Tibial artery (tissue), 4 donors: Measurements from ENCODE around the gene CFAP157.

Experiments used
- DNase-seq, 2 donors: peaks; one replicate each; pipeline ENCODE4 v3.0.0-alpha.2; 2019
- H3K27ac ChIP-seq, 2 donors: fragments of 200-600 bp; sonication (generic) in 1 of 2; 1 replicate in 1 of 2; 2 replicates in 1 of 2; pipeline ENCODE4 v1.5.1; 2018 to 2019; ENCODE audit warnings: mild to moderate bottlenecking in 1 of 2
- H3K27me3 ChIP-seq, 2 donors: fragments of 200-600 bp; sonication (generic) in 1 of 2; one replicate each; pipeline versions ENCODE4 v1.5.1 to v1.6.0; 2016 to 2019
- H3K36me3 ChIP-seq, 3 donors: fragments of 200-600 bp; sonication (generic) in 2 of 3; one replicate each; pipeline ENCODE4 v1.5.1; 2016 to 2019; ENCODE audit warnings: mild to moderate bottlenecking in 2 of 3
- H3K4me1 ChIP-seq, 4 donors: fragments of 200-600 bp; sonication (generic) in 2 of 4; 1 replicate in 3 of 4; 2 replicates in 1 of 4; pipeline ENCODE4 v1.5.1; 2016 to 2019
- H3K4me3 ChIP-seq, 2 donors: fragments of 200-600 bp; sonication (generic) in 1 of 2; 1 replicate in 1 of 2; 2 replicates in 1 of 2; pipeline ENCODE4 v1.5.1; 2018 to 2019; ENCODE audit warnings: mild to moderate bottlenecking in 2 of 2
- H3K9me3 ChIP-seq, 3 donors: fragments of 200-600 bp; sonication (generic) in 1 of 3; one replicate each; pipeline ENCODE4 v1.5.1; 2016 to 2019
- CTCF ChIP-seq, 2 experiments: fragments of 200-600 bp in 1 of 2; fragments of 450-650 bp in 1 of 2; IDR thresholded peaks; one replicate each; pipeline ENCODE4 v1.5.1; 2017 to 2019; ENCODE audit warnings: antibody characterized with exemption in 2 of 2, mild to moderate bottlenecking in 1 of 2, moderate library complexity in 1 of 2
- intact Hi-C: fragments of 100-400 bp; cut with DNase I; formaldehyde crosslinking; loops from one replicate; pipeline ENCODE4 v1.15.0; 2023; ENCODE audit warnings: low total_unique reads

The CFAP157 gene

DNA sequence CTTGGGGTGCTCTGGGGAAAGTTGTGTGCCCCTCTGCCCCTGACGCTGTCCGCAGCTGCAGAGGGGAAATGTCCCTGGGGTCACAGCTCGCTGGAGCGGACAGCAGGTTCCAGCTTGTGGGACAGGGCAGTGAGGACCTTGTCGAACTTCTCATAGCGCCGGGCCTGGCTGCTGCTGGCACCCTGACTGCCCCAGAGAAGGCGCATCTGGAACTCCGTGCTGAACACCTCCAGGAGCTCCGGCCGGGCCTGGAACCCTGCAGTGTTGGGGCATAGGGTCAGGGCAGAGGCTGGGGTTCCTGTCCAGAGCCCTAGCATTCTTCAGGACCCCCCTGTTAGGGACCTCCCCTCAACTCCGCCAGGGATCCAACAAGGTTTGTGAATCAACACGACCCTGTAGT lies 31.9 kb downstream of the CFAP157 start:
- no peak overlapping the region for H3K27ac ChIP-seq
- no peaks in the 10 kb centered on the region for H3K36me3 ChIP-seq
- peaks cover 0 to 11% (median 7%) of the 10 kb centered on the region in 4 donors for H3K4me1 ChIP-seq

GRCh38 chr9:127739614-127740330 lies 33.0 kb downstream of the CFAP157 start:
- no peak for TF ChIP-seq CTCF (IDR thresholded peaks at IDR 0.05)
- DNase-seq: peak in 1 of 2 donors; percentile 47
- intact Hi-C loops: loop anchor here (5.0 kb wide), 1 partner anchor 133 kb away; no protein-coding TSS in a partner anchor

More for the DNA sequence above, 31.9 kb downstream of the CFAP157 start:
- DNase-seq: no peak
- H3K9me3 ChIP-seq: no peaks in the 10 kb centered on the region
- intact Hi-C loops: loop anchor here (5.0 kb wide), 1 partner anchor 134 kb away; no protein-coding TSS in a partner anchor
- no peak for TF ChIP-seq CTCF (IDR thresholded peaks at IDR 0.05)
- no peak overlapping the region for H3K4me3 ChIP-seq
- H3K27me3 ChIP-seq: peaks cover 0 to 8% of the 10 kb centered on the region in 2 donors

DNA sequence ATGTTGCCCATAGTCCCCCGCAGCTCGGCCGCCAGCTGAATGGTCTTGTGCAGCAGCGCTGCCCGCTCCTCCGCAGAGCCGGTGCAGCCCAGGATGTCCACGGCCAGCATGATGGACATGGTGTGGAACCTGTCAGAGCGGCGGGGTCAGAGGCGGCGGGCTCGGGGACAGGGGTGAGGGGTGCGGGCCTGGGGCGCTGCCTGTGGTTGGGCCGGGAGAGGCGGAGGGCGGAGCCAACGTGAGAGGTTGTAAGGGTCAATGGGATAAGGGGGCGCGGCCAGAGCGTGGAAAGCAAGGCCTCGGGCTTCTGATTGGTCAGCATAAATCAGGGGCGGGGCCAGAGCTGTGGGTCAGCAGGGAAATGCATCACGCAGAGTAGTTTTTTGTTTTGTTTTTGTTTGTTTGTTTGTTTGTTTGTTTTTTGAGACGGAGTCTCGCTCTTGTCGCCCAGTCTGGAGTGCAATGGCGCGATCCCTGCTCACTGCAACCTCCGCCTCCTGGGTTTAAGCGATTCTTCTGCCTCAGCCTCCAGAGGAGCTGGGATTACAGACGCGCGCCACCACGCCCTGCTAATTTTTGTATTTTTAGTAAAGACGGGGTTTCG lies 35.1 kb downstream of the CFAP157 start:
- H3K36me3 ChIP-seq: peaks cover 0 to 7% (median 0%) of the 10 kb centered on the region in 3 donors
- intact Hi-C loops: no loop called here
- TF ChIP-seq CTCF (IDR thresholded peaks at IDR 0.05): no peak

More at GRCh38 chr9:127739614-127740330, 33.0 kb downstream of the CFAP157 start:
- no peaks in the 10 kb centered on the region for H3K9me3 ChIP-seq
- H3K36me3 ChIP-seq: peaks cover 0 to 5% (median 0%) of the 10 kb centered on the region in 3 donors
- H3K4me3 ChIP-seq: no peak overlapping the region
- H3K27ac ChIP-seq: no peak overlapping the region
- H3K27me3 ChIP-seq: peaks cover 0 to 14% of the 10 kb centered on the region in 2 donors
- peaks cover 0 to under 1% (median 0%) of the 10 kb centered on the region in 4 donors for H3K4me1 ChIP-seq

GRCh38 chr9:127742435-127743088 lies 35.8 kb downstream of the CFAP157 start:
- TF ChIP-seq CTCF (IDR thresholded peaks at IDR 0.05): no peak
- Histone ChIP-seq H3K27ac (no peak overlapping the region), H3K36me3 (peaks cover 0 to 7% (median 0%) of the 10 kb centered on the region in 3 donors), H3K9me3 (no peaks in the 10 kb centered on the region), H3K4me1 (no peaks in the 10 kb centered on the region), H3K4me3 (no peak overlapping the region), H3K27me3 (peaks cover 0 to 14% of the 10 kb centered on the region in 2 donors)
- intact Hi-C loops: no loop called here
- DNase-seq: no peak

More for the DNA sequence above, 35.1 kb downstream of the CFAP157 start:
- H3K9me3 ChIP-seq: no peaks in the 10 kb centered on the region
- no peak overlapping the region for H3K4me3 ChIP-seq
- no peak overlapping the region for H3K27ac ChIP-seq
- H3K27me3 ChIP-seq: peaks cover 0 to 14% of the 10 kb centered on the region in 2 donors
- no peaks in the 10 kb centered on the region for H3K4me1 ChIP-seq
- DNase-seq: no peak

DNA sequence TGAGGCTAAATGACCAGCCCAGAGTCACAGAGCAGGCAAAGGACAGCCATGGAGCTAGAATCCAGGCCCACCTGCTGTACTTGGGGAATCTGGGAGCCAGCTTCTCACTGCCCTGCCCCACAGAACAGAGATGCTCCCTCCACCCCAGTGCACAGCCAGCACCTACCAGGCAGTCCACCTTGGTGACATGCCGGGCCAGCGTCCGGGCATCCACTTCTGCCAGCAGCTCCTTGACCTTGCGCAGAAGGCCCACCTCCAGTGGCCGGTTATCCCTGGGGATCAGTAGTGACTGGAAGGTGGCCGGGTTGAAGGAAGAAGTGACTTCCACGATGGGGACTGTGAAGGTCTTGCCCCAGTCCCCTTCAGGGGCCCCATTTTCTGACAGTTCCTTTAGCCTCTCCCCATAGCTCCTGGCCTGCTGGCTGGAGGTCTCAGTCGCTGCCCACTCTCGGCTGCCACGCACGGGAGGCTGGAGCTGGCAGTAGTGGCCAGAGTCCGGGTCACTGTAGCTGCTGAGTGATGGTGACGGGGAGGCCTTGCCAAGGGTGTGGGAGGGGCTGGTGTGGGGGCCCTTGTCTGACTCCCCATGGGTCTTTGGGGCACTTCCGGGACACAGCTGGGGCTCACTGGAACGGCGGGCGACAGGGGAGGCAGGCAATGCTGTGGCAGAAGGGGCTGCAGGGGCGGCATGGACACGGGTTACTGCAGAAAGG lies 37.8 kb downstream of the CFAP157 start:
- Histone ChIP-seq H3K27ac (no peak overlapping the region), H3K4me1 (no peaks in the 10 kb centered on the region), H3K9me3 (no peaks in the 10 kb centered on the region), H3K4me3 (no peak overlapping the region), H3K36me3 (peaks cover 0 to 16% (median 10%) of the 10 kb centered on the region in 3 donors), H3K27me3 (peaks cover 0 to 14% of the 10 kb centered on the region in 2 donors)
- no peak for TF ChIP-seq CTCF (IDR thresholded peaks at IDR 0.05)
- intact Hi-C loops: no loop called here
- DNase-seq: no peak
